IMR-90 (cell line): Measurements from ENCODE around the gene SEC22A. TPM values are rescaled to one million over a fixed set of nuclear protein-coding genes. Genes with fewer than 3 reads are reported as not detected.

Experiments
- ATAC-seq: fragments of 200-7000 bp; cut with Tn5 transposase; 2 replicates; pipeline ENCODE4 v1.9.1; 2020; ENCODE audit warnings: low read depth, mild to moderate bottlenecking, moderate library complexity
- BruUV-seq: library from RNA; stranded (reverse); fragments of 400-500 nt; replicated peaks from 2 replicates; lab custom pipeline; 2021; lab: Mats Ljungman, UMichigan
- CTCF ChIA-PET: fragments of 300-600 bp; formaldehyde crosslinking; extraction: SDS; loops from one replicate; lab custom pipeline; 2021; ENCODE audit warnings: antibody characterized with exemption; lab: Yijun Ruan, JAX
- POLR2A ChIA-PET: fragments of 300-600 bp; sonication (Branson Sonifier 250); formaldehyde crosslinking; loops from one replicate; lab custom pipeline; 2022; ENCODE audit warnings: antibody characterized with exemption; ENCODE audit not compliant: unreplicated experiment; lab: Charles Lee
- DNase-seq: peaks from one replicate; pipeline ENCODE4 v3.0.0; 2013
- H2AFZ ChIP-seq: replicated peaks from 2 replicates; pipeline ENCODE3; 2013; ENCODE audit warnings: low read length, mild to moderate bottlenecking; ENCODE audit not compliant: poor library complexity
- H2AK5ac ChIP-seq: 2 replicates; pipeline ENCODE4 v1.6.1; 2013; ENCODE audit warnings: low read depth, low read length, inconsistent platforms
- H2AK9ac ChIP-seq: replicated peaks from 2 replicates; pipeline ENCODE3; 2013; ENCODE audit warnings: mild to moderate bottlenecking, low read depth, low read length, moderate library complexity; ENCODE audit not compliant: poor library complexity
- H2BK120ac ChIP-seq: 2 replicates; pipeline ENCODE4 v1.6.1; 2013; ENCODE audit warnings: low read depth, low read length, inconsistent platforms
- H2BK15ac ChIP-seq: 3 replicates; pipeline ENCODE4 v1.6.1; 2013; ENCODE audit warnings: low read depth, low read length, inconsistent platforms
- H2BK20ac ChIP-seq: 2 replicates; pipeline ENCODE4 v1.6.1; 2013; ENCODE audit warnings: low read depth, mild to moderate bottlenecking, inconsistent platforms, low read length, moderate library complexity
- H2BK5ac ChIP-seq: 2 replicates; pipeline ENCODE4 v1.6.1; 2013; ENCODE audit warnings: mild to moderate bottlenecking, low read depth, low read length, inconsistent platforms; ENCODE audit not compliant: poor library complexity, severe bottlenecking
- H3K14ac ChIP-seq: replicated peaks from 2 replicates; pipeline ENCODE4 v1.6.1; 2013; ENCODE audit warnings: low read depth, low read length, inconsistent platforms
- H3K18ac ChIP-seq: 2 replicates; pipeline ENCODE4 v1.6.1; 2013; ENCODE audit warnings: low read depth, low read length, control low read depth
- H3K23ac ChIP-seq: 2 replicates; pipeline ENCODE4 v1.6.1; 2013; ENCODE audit warnings: low read depth, low read length, inconsistent platforms
- H3K27ac ChIP-seq: 2 replicates; pipeline ENCODE4 v1.5.1; 2013; ENCODE audit warnings: mild to moderate bottlenecking, control low read depth, low read length; ENCODE audit not compliant: insufficient read depth
- H3K27me3 ChIP-seq: 2 replicates; pipeline ENCODE4 v1.6.1; 2013; ENCODE audit warnings: low read length; ENCODE audit not compliant: control insufficient read depth, insufficient read depth
- H3K36me3 ChIP-seq: 2 replicates; pipeline ENCODE4 v1.6.1; 2013; ENCODE audit warnings: low read length, mixed read lengths; ENCODE audit not compliant: control insufficient read depth, insufficient read depth
- H3K4ac ChIP-seq: 2 replicates; pipeline ENCODE4 v1.6.1; 2013; ENCODE audit warnings: low read depth, low read length, inconsistent platforms
- H3K4me1 ChIP-seq: 2 replicates; pipeline ENCODE4 v1.6.1; 2013; ENCODE audit warnings: low read length, mixed read lengths; ENCODE audit not compliant: control insufficient read depth, insufficient read depth
- H3K4me2 ChIP-seq: 2 replicates; pipeline ENCODE4 v1.6.1; 2013; ENCODE audit warnings: low read depth, mild to moderate bottlenecking, control low read depth, low read length, moderate library complexity
- H3K4me3 ChIP-seq: 2 replicates; pipeline ENCODE4 v1.5.1; 2013; ENCODE audit warnings: low read depth, mild to moderate bottlenecking, control low read depth, low read length, moderate library complexity; ENCODE audit not compliant: insufficient read depth
- H3K56ac ChIP-seq: 2 replicates; pipeline ENCODE4 v1.6.1; 2013; ENCODE audit warnings: low read length, inconsistent platforms; ENCODE audit not compliant: insufficient read depth; ENCODE audit errors: extremely low read depth
- H3K79me1 ChIP-seq, 2 experiments: 2 replicates each; pipeline ENCODE4 v1.6.1; 2013; ENCODE audit warnings: low read length in 2 of 2, inconsistent platforms in 1 of 2, low read depth in 1 of 2
- H3K9ac ChIP-seq: 2 replicates; pipeline ENCODE4 v1.6.1; 2013; ENCODE audit warnings: low read depth, low read length, control low read depth
- H3K9me1 ChIP-seq: 2 replicates; pipeline ENCODE4 v1.6.1; 2013; ENCODE audit warnings: low read length, inconsistent platforms; ENCODE audit not compliant: insufficient read depth
- H3K9me3 ChIP-seq: 2 replicates; pipeline ENCODE4 v1.6.1; 2013; ENCODE audit warnings: low read length; ENCODE audit not compliant: control insufficient read depth, insufficient read depth
- H4K20me1 ChIP-seq: 2 replicates; pipeline ENCODE4 v1.6.1; 2013; ENCODE audit warnings: low read length, inconsistent platforms; ENCODE audit not compliant: insufficient read depth
- H4K5ac ChIP-seq: 2 replicates; pipeline ENCODE4 v1.6.1; 2013; ENCODE audit warnings: mild to moderate bottlenecking, low read depth, low read length, control low read depth
- H4K8ac ChIP-seq, 2 experiments: 2 replicates each; pipeline ENCODE4 v1.6.1; 2013; ENCODE audit warnings: low read depth in 2 of 2, low read length in 2 of 2, control low read depth in 1 of 2, inconsistent platforms in 1 of 2
- H4K91ac ChIP-seq: 2 replicates; pipeline ENCODE4 v1.6.1; 2013; ENCODE audit warnings: low read depth, low read length, inconsistent platforms; ENCODE audit not compliant: insufficient read depth
- CEBPB ChIP-seq: IDR thresholded peaks from 2 replicates; pipeline ENCODE4 v1.6.1; 2012; ENCODE audit warnings: low read depth, low read length, improper control_type of control experiment
- CHD1 ChIP-seq: IDR thresholded peaks from 2 replicates; pipeline ENCODE4 v1.6.1; 2012; ENCODE audit warnings: low read depth, low read length, improper control_type of control experiment
- CTCF ChIP-seq: conservative IDR thresholded peaks from 2 replicates; pipeline ENCODE4 v1.5.1; 2012; ENCODE audit warnings: mild to moderate bottlenecking, low read depth, low read length, improper control_type of control experiment
- ELK1 ChIP-seq: fragments of 150-350 bp; IDR thresholded peaks from 2 replicates; pipeline ENCODE4 v1.6.1; 2016; ENCODE audit warnings: low read depth, mild to moderate bottlenecking, low read length, moderate library complexity, borderline replicate concordance
- FOS ChIP-seq: fragments of 150-350 bp; IDR thresholded peaks from 2 replicates; pipeline ENCODE4 v1.6.1; 2016; ENCODE audit warnings: low read depth, low read length
- MAFK ChIP-seq: IDR thresholded peaks from 2 replicates; pipeline ENCODE4 v1.6.1; 2012; ENCODE audit warnings: low read depth, low read length, improper control_type of control experiment
- MAZ ChIP-seq: IDR thresholded peaks from 2 replicates; pipeline ENCODE4 v1.6.1; 2012; ENCODE audit warnings: low read depth, mild to moderate bottlenecking, low read length, improper control_type of control experiment, moderate library complexity, borderline replicate concordance
- MXI1 ChIP-seq: IDR thresholded peaks from 2 replicates; pipeline ENCODE4 v1.6.1; 2012; ENCODE audit warnings: low read depth, mild to moderate bottlenecking, low read length, moderate library complexity, borderline replicate concordance
- NFE2L2 ChIP-seq: fragments of 150-350 bp; IDR thresholded peaks from 2 replicates; pipeline ENCODE4 v1.6.1; 2016; ENCODE audit warnings: low read depth, mild to moderate bottlenecking, low read length
- POLR2A ChIP-seq: IDR thresholded peaks from 2 replicates; pipeline ENCODE4 v1.6.1; 2012; ENCODE audit warnings: mild to moderate bottlenecking, low read depth, low read length
- RAD21 ChIP-seq: IDR thresholded peaks from 2 replicates; pipeline ENCODE4 v1.6.1; 2012; ENCODE audit warnings: low read length, improper control_type of control experiment
- RCOR1 ChIP-seq: IDR thresholded peaks from 2 replicates; pipeline ENCODE4 v1.6.1; 2012; ENCODE audit warnings: mild to moderate bottlenecking, low read length, improper control_type of control experiment; ENCODE audit not compliant: insufficient replicate concordance
- RFX5 ChIP-seq: IDR thresholded peaks from 2 replicates; pipeline ENCODE4 v1.8.0; 2012; ENCODE audit warnings: low read depth, mild to moderate bottlenecking, low read length, moderate library complexity
- SMC3 ChIP-seq: fragments of 150-350 bp; IDR thresholded peaks from 2 replicates; pipeline ENCODE4 v1.6.1; 2016; ENCODE audit warnings: low read depth, mild to moderate bottlenecking, antibody characterized with exemption, low read length, moderate library complexity
- WGBS, 2 experiments: methylation state at CpG; one replicate each; pipeline versions ENCODE4 v1.1.5 to v1.1.7; 2013; ENCODE audit warnings: missing lambda C conversion rate in 2 of 2; ENCODE audit not compliant: insufficient read length in 1 of 2; ENCODE audit errors: extremely low coverage in 2 of 2; 5-methylcytosine and 5-hydroxymethylcytosine counted together
- dilution Hi-C: fragments of 300-500 bp; cut with HindIII; formaldehyde crosslinking; loops from one replicate; pipeline ENCODE4 v1.14.3; 2018; ENCODE audit warnings: low sequenced_read_pairs; ENCODE audit not compliant: unreplicated experiment
- in situ Hi-C: fragments of 300-500 bp; cut with MboI; formaldehyde crosslinking; loops from 3 replicates; pipeline ENCODE4 v1.14.3; 2019; ENCODE audit warnings: low sequenced_read_pairs, inconsistent platforms, mixed read lengths
- intact Hi-C: fragments of 100-400 bp; cut with micrococcal nuclease; formaldehyde crosslinking; loops from 2 replicates; pipeline ENCODE4 v1.10.0; 2022
- polyA plus RNA-seq, 3 experiments: library from polyadenylated mRNA; depleted of rRNA; stranded (reverse); fragments of >200 nt; gene quantifications; 2 replicates each; pipeline ENCODE4 v1.2.3, GENCODE V29; 2012; ENCODE audit warnings: low replicate concordance in 1 of 3
- total RNA-seq: library from RNA; depleted of rRNA; stranded (reverse); fragments of >200 nt; gene quantifications from 2 replicates; pipeline ENCODE4 v1.2.3, GENCODE V29; 2012

The SEC22A gene
- total and polyA plus RNA-seq, 2 of the 4 experiments (the other 2 are of a cell fraction), result 17.5 to 36.0 TPM

- TF ChIP-seq MAZ, result no peak
- no peak for TF ChIP-seq POLR2A
These were observed 99.8 kb downstream of the SEC22A start (continued) for GRCh38 chr3:123301331-123302184.

GRCh38 chr3:123302961-123303360, 101.2 kb downstream of the SEC22A start:
- H2BK5ac ChIP-seq, result no peak overlapping the region
- H4K20me1 ChIP-seq, result no peaks in the 10 kb centered on the region
- no peaks in the 10 kb centered on the region for H3K79me1 ChIP-seq
- BruUV-seq, result no TSS peak
- no peak overlapping the region for H3K18ac ChIP-seq
- no peak overlapping the region for H3K56ac ChIP-seq
- H3K27ac ChIP-seq, result no peak overlapping the region
- H3K4me1 ChIP-seq, result no peaks in the 10 kb centered on the region
- no peak overlapping the region for H3K4me2 ChIP-seq
- no peak for DNase-seq
- intact Hi-C loops, result no loop called here
- H3K36me3 ChIP-seq, result no peaks in the 10 kb centered on the region
- H3K9ac ChIP-seq, result no peak overlapping the region
- 87% methylated on average over 3 of the region's 14 CpGs; no CpG with 5 or more reads in 1 of the 2 experiments for whole genome bisulfite sequencing, 2 experiments
- no peak overlapping the region for H4K8ac ChIP-seq
- CTCF ChIA-PET, result no interaction called here
- no peak overlapping the region for H2BK120ac ChIP-seq
- no peak overlapping the region for H4K91ac ChIP-seq
- no peak overlapping the region for H2AK5ac ChIP-seq
- ATAC-seq, result no peak
- H2BK15ac ChIP-seq, result no peak overlapping the region
- no peak overlapping the region for H3K4me3 ChIP-seq
- H2BK20ac ChIP-seq, result no peak overlapping the region
- POLR2A ChIA-PET, result no interaction called here
- no peaks in the 10 kb centered on the region; the same call in 1 of the 2 replicates for H3K9me3 ChIP-seq
- H3K23ac ChIP-seq, result no peak overlapping the region
- no peak overlapping the region for H3K4ac ChIP-seq
- H3K9me1 ChIP-seq, result no peaks in the 10 kb centered on the region
- dilution Hi-C loops, result no loop called here
- H4K5ac ChIP-seq, result no peak overlapping the region
- no peak overlapping the region for H3K14ac ChIP-seq
- H2AFZ ChIP-seq, result no peak overlapping the region
- H2AK9ac ChIP-seq, result no peak overlapping the region
- in situ Hi-C loops, result no loop called here
- peaks cover 30% of the 10 kb centered on the region for H3K27me3 ChIP-seq
- no peak for TF ChIP-seq MAFK
- no peak for TF ChIP-seq RCOR1
- no peak for TF ChIP-seq NFE2L2
- TF ChIP-seq CTCF, result no peak
- no peak for TF ChIP-seq RAD21
- no peak for TF ChIP-seq RFX5
- TF ChIP-seq SMC3, result no peak
- TF ChIP-seq FOS, result no peak
- no peak for TF ChIP-seq MXI1
- TF ChIP-seq ELK1, result no peak
- TF ChIP-seq POLR2A, result no peak
- TF ChIP-seq CEBPB, result no peak
- TF ChIP-seq MAZ, result no peak
- TF ChIP-seq CHD1, result no peak
